Dedifferentiated amniotic fluid mesenchymal stem cell (primary cell): ENCODE measurements around the gene ILKAP.

Experiments used
- DNase-seq: peaks from one replicate; pipeline ENCODE4 v3.0.0-alpha.2; 2016; ENCODE audit errors: extremely low spot score

The ILKAP gene

GRCh38 chr2:238164906-238165287, 38.6 kb downstream of the ILKAP start:
- no peak for DNase-seq

- DNase-seq = no peak
Measured at GRCh38 chr2:238163481-238164198, 39.9 kb downstream of the ILKAP start.

GRCh38 chr2:238162846-238163441, 40.6 kb downstream of the ILKAP start:
- no peak for DNase-seq

- DNase-seq = no peak
Measured at GRCh38 chr2:238162251-238162845, 41.1 kb downstream of the ILKAP start.

GRCh38 chr2:238161291-238162051, 42.0 kb downstream of the ILKAP start:
- no peak for DNase-seq

GRCh38 chr2:238160206-238161129, 43.0 kb downstream of the ILKAP start:
- DNase-seq = no peak

- DNase-seq = no peak
Measured at GRCh38 chr2:238159661-238160205, 43.8 kb downstream of the ILKAP start.

- DNase-seq = no peak
Measured at GRCh38 chr2:238159071-238159539, 44.4 kb downstream of the ILKAP start.

- no peak for DNase-seq
Measured at GRCh38 chr2:238158509-238159070, 44.9 kb downstream of the ILKAP start, which contains the start of gene ERFE. TSS of gene ERFE (plus strand) at chr2:238158970. CDS start at chr2:238159008, 38 bp downstream.

- no peak for DNase-seq
Measured at GRCh38 chr2:238158018-238158508, 45.4 kb downstream of the ILKAP start.

GRCh38 chr2:238157506-238158017, 45.9 kb downstream of the ILKAP start:
- no peak for DNase-seq

- DNase-seq = no peak
Measured at GRCh38 chr2:238155761-238156694, 47.5 kb downstream of the ILKAP start.

- DNase-seq = peak; percentile 84
Measured at GRCh38 chr2:238155051-238155760, 48.3 kb downstream of the ILKAP start.

GRCh38 chr2:238154570-238154969, 48.9 kb downstream of the ILKAP start:
- no peak for DNase-seq

GRCh38 chr2:238152771-238153688, 50.5 kb downstream of the ILKAP start:
- DNase-seq = no peak

GRCh38 chr2:238151628-238152235, 51.8 kb downstream of the ILKAP start:
- DNase-seq = no peak

- DNase-seq = no peak
Measured at GRCh38 chr2:238151205-238151604, 52.3 kb downstream of the ILKAP start.
